GM06990 (cell line): ENCODE measurements around the gene LPP.

Experiments
- DNase-seq: peaks from one replicate; pipeline ENCODE4 v3.0.0-alpha.2; 2011; ENCODE audit not compliant: insufficient read length; ENCODE audit errors: extremely low read depth
- H3K27me3 ChIP-seq: replicated peaks from 2 replicates; pipeline ENCODE4 v1.6.0; 2011; ENCODE audit warnings: low read length; ENCODE audit not compliant: control insufficient read depth, insufficient read depth
- H3K36me3 ChIP-seq: 2 replicates; pipeline ENCODE4 v1.5.1; 2011; ENCODE audit warnings: low read length; ENCODE audit not compliant: control insufficient read depth, insufficient read depth
- H3K4me3 ChIP-seq: replicated peaks from 2 replicates; pipeline ENCODE4 v1.5.1; 2011; ENCODE audit warnings: low read depth, mild to moderate bottlenecking, control low read depth, low read length
- TF ChIP-seq, protein P1 (sequence below): IDR thresholded peaks from 2 replicates; pipeline ENCODE4 v1.5.1; 2011; ENCODE audit warnings: low read length, control low read depth, mild to moderate bottlenecking, inconsistent platforms; ENCODE audit not compliant: insufficient read depth, poor library complexity, severe bottlenecking

Gene LPP

GRCh38 chr3:188680189-188680588 lies 526.2 kb downstream of the LPP start:
- Histone ChIP-seq H3K4me3 (no peak overlapping the region), H3K36me3 (no peaks in the 10 kb centered on the region), H3K27me3 (no peaks in the 10 kb centered on the region)
- TF ChIP-seq, protein P1, sequence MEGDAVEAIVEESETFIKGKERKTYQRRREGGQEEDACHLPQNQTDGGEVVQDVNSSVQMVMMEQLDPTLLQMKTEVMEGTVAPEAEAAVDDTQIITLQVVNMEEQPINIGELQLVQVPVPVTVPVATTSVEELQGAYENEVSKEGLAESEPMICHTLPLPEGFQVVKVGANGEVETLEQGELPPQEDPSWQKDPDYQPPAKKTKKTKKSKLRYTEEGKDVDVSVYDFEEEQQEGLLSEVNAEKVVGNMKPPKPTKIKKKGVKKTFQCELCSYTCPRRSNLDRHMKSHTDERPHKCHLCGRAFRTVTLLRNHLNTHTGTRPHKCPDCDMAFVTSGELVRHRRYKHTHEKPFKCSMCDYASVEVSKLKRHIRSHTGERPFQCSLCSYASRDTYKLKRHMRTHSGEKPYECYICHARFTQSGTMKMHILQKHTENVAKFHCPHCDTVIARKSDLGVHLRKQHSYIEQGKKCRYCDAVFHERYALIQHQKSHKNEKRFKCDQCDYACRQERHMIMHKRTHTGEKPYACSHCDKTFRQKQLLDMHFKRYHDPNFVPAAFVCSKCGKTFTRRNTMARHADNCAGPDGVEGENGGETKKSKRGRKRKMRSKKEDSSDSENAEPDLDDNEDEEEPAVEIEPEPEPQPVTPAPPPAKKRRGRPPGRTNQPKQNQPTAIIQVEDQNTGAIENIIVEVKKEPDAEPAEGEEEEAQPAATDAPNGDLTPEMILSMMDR = no peak
- DNase-seq = no peak

DNA sequence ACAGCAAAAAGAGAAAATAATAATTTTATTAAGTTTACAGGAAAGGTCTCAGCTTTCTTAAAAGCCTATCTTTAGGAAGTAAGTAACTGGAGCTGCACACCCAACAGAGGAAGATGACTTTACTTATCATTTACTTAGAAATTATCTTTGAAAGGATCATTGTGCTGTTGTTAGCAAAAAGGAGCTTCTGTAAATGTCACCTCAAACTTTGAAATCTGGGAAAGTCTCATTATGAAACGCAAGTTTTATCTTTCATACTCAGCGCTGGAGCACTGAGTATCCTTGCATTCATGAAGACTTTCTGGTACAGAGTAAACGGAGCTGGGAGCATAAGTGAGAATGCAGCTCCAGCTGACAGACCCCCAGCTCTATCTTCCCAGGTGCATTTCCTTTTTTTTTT lies 526.6 kb downstream of the LPP start:
- no peaks in the 10 kb centered on the region for H3K36me3 ChIP-seq
- TF ChIP-seq, protein P1 = no peak
- DNase-seq = no peak
- H3K4me3 ChIP-seq = no peak overlapping the region
- H3K27me3 ChIP-seq = no peaks in the 10 kb centered on the region

DNA sequence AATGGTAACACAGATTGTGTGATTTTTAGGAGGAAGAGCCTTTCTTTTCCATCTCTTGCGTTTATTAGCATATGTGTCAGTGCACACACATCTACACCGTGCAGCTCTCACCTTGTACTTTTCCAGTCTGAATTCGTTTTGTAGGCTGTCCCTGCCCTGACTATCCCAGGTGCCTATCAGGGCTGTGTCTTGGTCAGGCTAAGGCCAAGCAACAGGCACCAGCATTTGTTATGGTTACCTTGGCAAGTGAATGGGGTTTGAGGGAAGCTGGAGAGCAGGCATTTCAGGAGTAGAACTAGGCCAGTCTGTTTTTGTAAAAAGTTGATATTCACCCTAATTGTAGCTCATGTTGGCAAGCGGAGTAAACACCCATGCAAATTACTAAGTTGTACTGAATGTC lies 528.4 kb downstream of the LPP start:
- TF ChIP-seq, protein P1 = no peak
- DNase-seq = no peak
- H3K27me3 ChIP-seq = no peaks in the 10 kb centered on the region
- H3K4me3 ChIP-seq = no peak overlapping the region
- H3K36me3 ChIP-seq = no peaks in the 10 kb centered on the region

DNA sequence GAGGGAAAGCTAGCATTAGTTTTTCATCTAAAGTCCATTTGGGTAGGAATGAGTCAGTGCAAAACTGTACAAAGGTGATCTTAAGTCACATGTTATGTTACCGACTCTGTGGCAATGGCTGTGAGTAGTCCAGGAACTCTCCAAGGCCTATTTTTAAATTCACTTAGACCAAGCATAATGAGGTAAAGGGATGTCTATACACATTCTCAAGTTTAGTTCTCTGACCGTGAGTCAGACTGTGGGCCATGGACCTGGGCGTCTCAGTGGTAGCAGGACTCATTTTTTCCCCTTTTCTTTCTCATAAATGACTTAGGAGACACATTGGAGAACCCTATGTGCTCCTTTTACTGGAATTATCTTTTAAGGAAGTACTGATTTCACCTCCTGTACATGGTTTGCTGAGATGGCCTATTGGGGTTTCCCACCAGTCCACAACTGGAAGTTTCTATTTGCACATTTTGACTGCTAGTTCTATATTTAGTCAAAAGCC lies 529.1 kb downstream of the LPP start:
- DNase-seq = no peak
- H3K4me3 ChIP-seq = no peak overlapping the region
- no peaks in the 10 kb centered on the region for H3K36me3 ChIP-seq
- TF ChIP-seq, protein P1 = no peak
- no peaks in the 10 kb centered on the region for H3K27me3 ChIP-seq

DNA sequence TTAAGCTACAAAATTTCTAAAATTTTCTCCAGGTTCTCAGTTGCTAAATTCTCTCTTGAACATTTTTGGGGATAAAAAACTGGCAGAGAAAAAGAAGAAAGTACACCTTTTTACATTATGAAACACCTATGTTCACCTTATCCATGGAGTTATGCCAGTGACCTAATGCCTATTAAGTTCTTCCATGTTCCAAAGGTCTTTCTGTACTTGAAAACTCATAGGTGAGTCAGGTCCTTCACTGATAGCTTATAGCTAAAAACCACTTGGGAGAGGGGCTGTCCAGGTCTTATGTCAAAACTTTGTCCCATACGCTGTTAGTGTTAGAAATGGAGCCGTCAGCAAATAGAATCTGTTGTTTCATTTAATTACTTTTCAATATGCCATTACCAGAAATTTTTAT lies 530.3 kb downstream of the LPP start:
- no peaks in the 10 kb centered on the region for H3K27me3 ChIP-seq
- H3K36me3 ChIP-seq = no peaks in the 10 kb centered on the region
- DNase-seq = no peak
- H3K4me3 ChIP-seq = no peak overlapping the region
- TF ChIP-seq, protein P1 = no peak

DNA sequence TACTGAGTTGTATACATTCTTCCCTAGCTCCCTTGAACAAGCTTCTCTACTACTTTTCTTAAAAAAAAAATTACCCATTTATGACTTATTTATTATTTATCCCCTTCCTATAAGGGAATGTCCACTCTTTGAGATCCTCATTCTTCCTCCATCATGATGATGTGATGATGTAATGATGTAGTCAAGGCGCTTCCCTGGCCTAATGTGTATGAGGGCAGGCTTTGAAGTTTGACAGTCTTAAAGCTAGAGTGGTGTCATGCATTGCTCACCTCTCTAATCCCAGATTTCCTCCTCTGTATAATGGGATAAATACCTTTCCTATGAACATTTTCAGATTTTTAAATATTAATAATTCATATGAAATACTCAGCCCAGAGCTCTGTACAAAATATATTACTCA lies 531.8 kb downstream of the LPP start:
- no peak overlapping the region for H3K4me3 ChIP-seq
- TF ChIP-seq, protein P1 = no peak
- DNase-seq = no peak
- H3K36me3 ChIP-seq = no peaks in the 10 kb centered on the region
- no peaks in the 10 kb centered on the region for H3K27me3 ChIP-seq
